ENCODE data around the gene NAA80. TPM values are rescaled to one million over a fixed set of nuclear protein-coding genes. Genes with fewer than 3 reads are reported as not detected.

The NAA80 gene
- total and polyA plus RNA-seq, 2 of the 13 experiments (the other 11 are each of a cell fraction or from before 2014, with no cell fraction given): 3.4 to 8.7 TPM

DNA sequence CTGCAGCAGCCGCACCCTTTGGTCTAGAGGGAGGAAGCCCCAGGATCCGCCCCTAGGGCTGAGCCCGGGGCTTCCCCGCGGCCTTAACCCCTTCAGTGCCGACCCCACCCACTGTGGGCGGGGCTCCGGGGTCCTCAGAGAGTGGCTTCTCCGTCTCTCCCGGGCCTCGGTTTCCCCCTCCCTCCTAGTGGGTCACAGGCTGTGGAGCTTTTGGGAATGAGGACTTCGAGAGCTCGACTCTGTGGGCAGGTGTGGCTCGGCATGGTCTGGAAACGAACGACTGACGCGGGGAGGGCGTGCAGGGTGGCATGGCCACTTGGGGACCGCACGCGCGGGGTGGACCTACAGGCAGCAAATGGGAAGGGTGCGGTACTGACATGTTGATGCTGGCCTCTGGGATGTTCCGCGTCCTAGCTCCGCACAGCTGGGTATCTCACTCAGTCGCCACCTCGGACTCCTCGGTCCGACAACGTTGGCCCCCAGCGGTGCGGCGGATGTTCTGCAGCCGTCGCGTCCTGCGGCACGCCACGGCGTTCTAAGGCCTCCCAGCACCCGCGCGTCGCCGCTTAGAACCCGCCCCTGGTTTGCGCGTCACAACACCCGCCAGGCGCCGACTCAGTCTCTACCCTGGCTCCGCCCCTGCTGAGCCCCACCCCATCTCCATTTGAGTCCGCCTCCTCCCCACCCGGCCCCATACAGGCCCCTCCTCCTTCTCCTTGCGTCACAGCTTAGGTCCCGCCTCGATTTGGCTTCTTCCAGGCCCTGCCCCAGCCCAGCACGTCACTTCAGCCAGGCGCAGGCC lies at the start of gene NAA80, which contains the start of gene HYAL3 (continued):
- TF ChIP-seq, protein P1, sequence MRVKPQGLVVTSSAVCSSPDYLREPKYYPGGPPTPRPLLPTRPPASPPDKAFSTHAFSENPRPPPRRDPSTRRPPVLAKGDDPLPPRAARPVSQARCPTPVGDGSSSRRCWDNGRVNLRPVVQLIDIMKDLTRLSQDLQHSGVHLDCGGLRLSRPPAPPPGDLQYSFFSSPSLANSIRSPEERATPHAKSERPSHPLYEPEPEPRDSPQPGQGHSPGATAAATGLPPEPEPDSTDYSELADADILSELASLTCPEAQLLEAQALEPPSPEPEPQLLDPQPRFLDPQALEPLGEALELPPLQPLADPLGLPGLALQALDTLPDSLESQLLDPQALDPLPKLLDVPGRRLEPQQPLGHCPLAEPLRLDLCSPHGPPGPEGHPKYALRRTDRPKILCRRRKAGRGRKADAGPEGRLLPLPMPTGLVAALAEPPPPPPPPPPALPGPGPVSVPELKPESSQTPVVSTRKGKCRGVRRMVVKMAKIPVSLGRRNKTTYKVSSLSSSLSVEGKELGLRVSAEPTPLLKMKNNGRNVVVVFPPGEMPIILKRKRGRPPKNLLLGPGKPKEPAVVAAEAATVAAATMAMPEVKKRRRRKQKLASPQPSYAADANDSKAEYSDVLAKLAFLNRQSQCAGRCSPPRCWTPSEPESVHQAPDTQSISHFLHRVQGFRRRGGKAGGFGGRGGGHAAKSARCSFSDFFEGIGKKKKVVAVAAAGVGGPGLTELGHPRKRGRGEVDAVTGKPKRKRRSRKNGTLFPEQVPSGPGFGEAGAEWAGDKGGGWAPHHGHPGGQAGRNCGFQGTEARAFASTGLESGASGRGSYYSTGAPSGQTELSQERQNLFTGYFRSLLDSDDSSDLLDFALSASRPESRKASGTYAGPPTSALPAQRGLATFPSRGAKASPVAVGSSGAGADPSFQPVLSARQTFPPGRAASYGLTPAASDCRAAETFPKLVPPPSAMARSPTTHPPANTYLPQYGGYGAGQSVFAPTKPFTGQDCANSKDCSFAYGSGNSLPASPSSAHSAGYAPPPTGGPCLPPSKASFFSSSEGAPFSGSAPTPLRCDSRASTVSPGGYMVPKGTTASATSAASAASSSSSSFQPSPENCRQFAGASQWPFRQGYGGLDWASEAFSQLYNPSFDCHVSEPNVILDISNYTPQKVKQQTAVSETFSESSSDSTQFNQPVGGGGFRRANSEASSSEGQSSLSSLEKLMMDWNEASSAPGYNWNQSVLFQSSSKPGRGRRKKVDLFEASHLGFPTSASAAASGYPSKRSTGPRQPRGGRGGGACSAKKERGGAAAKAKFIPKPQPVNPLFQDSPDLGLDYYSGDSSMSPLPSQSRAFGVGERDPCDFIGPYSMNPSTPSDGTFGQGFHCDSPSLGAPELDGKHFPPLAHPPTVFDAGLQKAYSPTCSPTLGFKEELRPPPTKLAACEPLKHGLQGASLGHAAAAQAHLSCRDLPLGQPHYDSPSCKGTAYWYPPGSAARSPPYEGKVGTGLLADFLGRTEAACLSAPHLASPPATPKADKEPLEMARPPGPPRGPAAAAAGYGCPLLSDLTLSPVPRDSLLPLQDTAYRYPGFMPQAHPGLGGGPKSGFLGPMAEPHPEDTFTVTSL (CRISPR knock-in tag; IDR thresholded peaks at IDR 0.05; ENCODE audit: borderline replicate concordance): no peak
- TF ChIP-seq, protein P2, sequence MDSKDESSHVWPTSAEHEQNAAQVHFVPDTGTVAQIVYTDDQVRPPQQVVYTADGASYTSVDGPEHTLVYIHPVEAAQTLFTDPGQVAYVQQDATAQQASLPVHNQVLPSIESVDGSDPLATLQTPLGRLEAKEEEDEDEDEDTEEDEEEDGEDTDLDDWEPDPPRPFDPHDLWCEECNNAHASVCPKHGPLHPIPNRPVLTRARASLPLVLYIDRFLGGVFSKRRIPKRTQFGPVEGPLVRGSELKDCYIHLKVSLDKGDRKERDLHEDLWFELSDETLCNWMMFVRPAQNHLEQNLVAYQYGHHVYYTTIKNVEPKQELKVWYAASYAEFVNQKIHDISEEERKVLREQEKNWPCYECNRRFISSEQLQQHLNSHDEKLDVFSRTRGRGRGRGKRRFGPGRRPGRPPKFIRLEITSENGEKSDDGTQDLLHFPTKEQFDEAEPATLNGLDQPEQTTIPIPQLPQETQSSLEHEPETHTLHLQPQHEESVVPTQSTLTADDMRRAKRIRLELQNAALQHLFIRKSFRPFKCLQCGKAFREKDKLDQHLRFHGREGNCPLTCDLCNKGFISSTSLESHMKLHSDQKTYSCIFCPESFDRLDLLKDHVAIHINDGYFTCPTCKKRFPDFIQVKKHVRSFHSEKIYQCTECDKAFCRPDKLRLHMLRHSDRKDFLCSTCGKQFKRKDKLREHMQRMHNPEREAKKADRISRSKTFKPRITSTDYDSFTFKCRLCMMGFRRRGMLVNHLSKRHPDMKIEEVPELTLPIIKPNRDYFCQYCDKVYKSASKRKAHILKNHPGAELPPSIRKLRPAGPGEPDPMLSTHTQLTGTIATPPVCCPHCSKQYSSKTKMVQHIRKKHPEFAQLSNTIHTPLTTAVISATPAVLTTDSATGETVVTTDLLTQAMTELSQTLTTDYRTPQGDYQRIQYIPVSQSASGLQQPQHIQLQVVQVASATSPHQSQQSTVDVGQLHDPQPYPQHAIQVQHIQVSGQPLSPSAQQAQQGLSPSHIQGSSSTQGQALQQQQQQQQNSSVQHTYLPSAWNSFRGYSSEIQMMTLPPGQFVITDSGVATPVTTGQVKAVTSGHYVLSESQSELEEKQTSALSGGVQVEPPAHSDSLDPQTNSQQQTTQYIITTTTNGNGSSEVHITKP (CRISPR knock-in tag; IDR thresholded peaks at IDR 0.05; ENCODE audit: low read depth): no peak
- TF ChIP-seq ZNF567 (CRISPR knock-in tag; IDR thresholded peaks at IDR 0.05; ENCODE audit: borderline replicate concordance) (no peak), MBD4 (IDR thresholded peaks at IDR 0.05; ENCODE audit: borderline replicate concordance, low read length) (no peak), DNMT3B (CRISPR knock-in tag; conservative IDR thresholded peaks at IDR 0.05) (no peak; the same call in 1 of the 2 replicates), CCAR2 (optimal IDR thresholded peaks at IDR 0.05; ENCODE audit: low read depth, low read length) (no peak), NFKBIZ (CRISPR knock-in tag; IDR thresholded peaks at IDR 0.05) (no peak), POLR2AphosphoS2 (IDR thresholded peaks at IDR 0.05; ENCODE audit: low read depth, low read length) (no peak), ZNF891 (CRISPR knock-in tag; IDR thresholded peaks at IDR 0.05) (peak; percentile 66; the same call in 1 of the 2 replicates), MBNL3 (CRISPR knock-in tag; conservative IDR thresholded peaks at IDR 0.05) (no peak), TRIM24 (CRISPR knock-in tag; IDR thresholded peaks at IDR 0.05) (no peak), TBP (CRISPR knock-in tag; IDR thresholded peaks at IDR 0.05) (no peak), ZFAT (CRISPR knock-in tag; conservative IDR thresholded peaks at IDR 0.05) (no peak)
- TF ChIP-seq, protein P3, sequence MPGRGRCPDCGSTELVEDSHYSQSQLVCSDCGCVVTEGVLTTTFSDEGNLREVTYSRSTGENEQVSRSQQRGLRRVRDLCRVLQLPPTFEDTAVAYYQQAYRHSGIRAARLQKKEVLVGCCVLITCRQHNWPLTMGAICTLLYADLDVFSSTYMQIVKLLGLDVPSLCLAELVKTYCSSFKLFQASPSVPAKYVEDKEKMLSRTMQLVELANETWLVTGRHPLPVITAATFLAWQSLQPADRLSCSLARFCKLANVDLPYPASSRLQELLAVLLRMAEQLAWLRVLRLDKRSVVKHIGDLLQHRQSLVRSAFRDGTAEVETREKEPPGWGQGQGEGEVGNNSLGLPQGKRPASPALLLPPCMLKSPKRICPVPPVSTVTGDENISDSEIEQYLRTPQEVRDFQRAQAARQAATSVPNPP (CRISPR knock-in tag; IDR thresholded peaks at IDR 0.05): no peak; the same call in 1 of the 2 replicates
- TF ChIP-seq, protein P4, sequence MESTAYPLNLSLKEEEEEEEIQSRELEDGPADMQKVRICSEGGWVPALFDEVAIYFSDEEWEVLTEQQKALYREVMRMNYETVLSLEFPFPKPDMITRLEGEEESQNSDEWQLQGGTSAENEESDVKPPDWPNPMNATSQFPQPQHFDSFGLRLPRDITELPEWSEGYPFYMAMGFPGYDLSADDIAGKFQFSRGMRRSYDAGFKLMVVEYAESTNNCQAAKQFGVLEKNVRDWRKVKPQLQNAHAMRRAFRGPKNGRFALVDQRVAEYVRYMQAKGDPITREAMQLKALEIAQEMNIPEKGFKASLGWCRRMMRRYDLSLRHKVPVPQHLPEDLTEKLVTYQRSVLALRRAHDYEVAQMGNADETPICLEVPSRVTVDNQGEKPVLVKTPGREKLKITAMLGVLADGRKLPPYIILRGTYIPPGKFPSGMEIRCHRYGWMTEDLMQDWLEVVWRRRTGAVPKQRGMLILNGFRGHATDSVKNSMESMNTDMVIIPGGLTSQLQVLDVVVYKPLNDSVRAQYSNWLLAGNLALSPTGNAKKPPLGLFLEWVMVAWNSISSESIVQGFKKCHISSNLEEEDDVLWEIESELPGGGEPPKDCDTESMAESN (CRISPR knock-in tag; conservative IDR thresholded peaks at IDR 0.05): peak; percentile 80
